Neural cell (in vitro differentiated cells): ENCODE measurements around the gene ZNF580. TPM values are rescaled to one million over a fixed set of nuclear protein-coding genes. Genes with fewer than 3 reads are reported as not detected.

Experiments
- H2AFZ ChIP-seq: fragments of 200-600, 300-800 bp; sonication (generic), shearing (Covaris generic); 2 replicates; pipeline ENCODE4 v1.6.0; 2014; ENCODE audit warnings: low read depth, mild to moderate bottlenecking, antibody characterized with exemption, low read length, moderate library complexity
- H3F3A ChIP-seq: fragments of 200-600 bp; shearing (Covaris generic); 2 replicates; pipeline ENCODE4 v1.6.1; 2016; ENCODE audit warnings: mild to moderate bottlenecking, moderate library complexity, mixed read lengths, antibody characterized with exemption, low read length; ENCODE audit not compliant: insufficient read depth, poor library complexity, severe bottlenecking
- H3K27ac ChIP-seq: fragments of 200-600, 300-800 bp; sonication (generic), shearing (Covaris generic); 2 replicates; pipeline ENCODE4 v1.5.1; 2014; ENCODE audit warnings: mild to moderate bottlenecking, low read length, moderate library complexity
- H3K27me3 ChIP-seq: fragments of 300-800, 200-600 bp; sonication (generic), shearing (Covaris generic); 2 replicates; pipeline ENCODE4 v1.6.0; 2014; ENCODE audit warnings: mild to moderate bottlenecking, low read depth, low read length, moderate library complexity; ENCODE audit not compliant: insufficient read depth
- H3K36me3 ChIP-seq: fragments of 300-800, 200-600 bp; sonication (generic), shearing (Covaris generic); 2 replicates; pipeline ENCODE4 v1.5.1; 2014; ENCODE audit warnings: mild to moderate bottlenecking, antibody characterized with exemption, low read length, moderate library complexity; ENCODE audit not compliant: insufficient read depth
- H3K4me2 ChIP-seq: fragments of 300-800, 200-600 bp; sonication (generic), shearing (Covaris generic); 2 replicates; pipeline ENCODE4 v1.6.0; 2014; ENCODE audit warnings: mild to moderate bottlenecking, low read length
- H3K4me3 ChIP-seq: fragments of 300-800, 200-600 bp; sonication (generic), shearing (Covaris generic); 2 replicates; pipeline ENCODE4 v1.5.1; 2014; ENCODE audit warnings: mild to moderate bottlenecking, low read length, moderate library complexity
- H3K79me2 ChIP-seq: fragments of 200-600 bp; shearing (Covaris generic); replicated peaks from 2 replicates; pipeline ENCODE4 v1.6.0; 2014; ENCODE audit warnings: mild to moderate bottlenecking, low read length, moderate library complexity; ENCODE audit not compliant: insufficient read depth
- H3K9ac ChIP-seq: fragments of 300-800, 200-600 bp; sonication (generic), shearing (Covaris generic); 2 replicates; pipeline ENCODE4 v1.6.1; 2016; ENCODE audit warnings: mild to moderate bottlenecking, low read length, mixed read lengths
- H3K9me2 ChIP-seq: fragments of 200-600 bp; shearing (Covaris generic); 2 replicates; pipeline ENCODE4 v1.6.1; 2016; ENCODE audit warnings: mild to moderate bottlenecking, low read length, mixed read lengths; ENCODE audit not compliant: insufficient read depth
- H3K9me3 ChIP-seq: fragments of 200-600, 300-800 bp; sonication (generic), shearing (Covaris generic); 2 replicates; pipeline ENCODE4 v1.6.1; 2016; ENCODE audit warnings: mild to moderate bottlenecking, mixed run types, low read length, moderate library complexity, mixed read lengths
- H4K20me1 ChIP-seq: fragments of 200-600 bp; shearing (Covaris generic); 2 replicates; pipeline ENCODE4 v1.6.1; 2016; ENCODE audit warnings: mild to moderate bottlenecking, mixed run types; ENCODE audit not compliant: insufficient read depth
- CTCF ChIP-seq: fragments of 450-650 bp; IDR thresholded peaks from 2 replicates; pipeline ENCODE4 v1.5.1; 2014; ENCODE audit warnings: antibody characterized with exemption, mild to moderate bottlenecking, moderate library complexity; ENCODE audit not compliant: poor library complexity, severe bottlenecking
- EP300 ChIP-seq: fragments of 450-650 bp; conservative IDR thresholded peaks from 2 replicates; pipeline ENCODE4 v1.6.1; 2014; ENCODE audit warnings: antibody characterized with exemption, mild to moderate bottlenecking, moderate library complexity; ENCODE audit not compliant: poor library complexity, severe bottlenecking
- EZH2 ChIP-seq: fragments of 200-600, 300-800 bp; shearing (Covaris generic), sonication (generic); IDR thresholded peaks from 2 replicates; pipeline ENCODE4 v1.6.1; 2014; ENCODE audit warnings: antibody characterized with exemption, low read length, borderline replicate concordance, mild to moderate bottlenecking; ENCODE audit not compliant: insufficient read depth, poor library complexity, severe bottlenecking
- MXI1 ChIP-seq: fragments of 450-650 bp; conservative IDR thresholded peaks from 2 replicates; pipeline ENCODE4 v1.6.1; 2014; ENCODE audit warnings: antibody characterized with exemption, mild to moderate bottlenecking; ENCODE audit not compliant: poor library complexity, severe bottlenecking
- POLR2AphosphoS5 ChIP-seq: IDR thresholded peaks from 2 replicates; pipeline ENCODE4 v1.6.1; 2012
- RAD21 ChIP-seq: fragments of 450-650 bp; conservative IDR thresholded peaks from 2 replicates; pipeline ENCODE4 v1.6.1; 2014; ENCODE audit warnings: antibody characterized with exemption, mild to moderate bottlenecking, moderate library complexity
- REST ChIP-seq: IDR thresholded peaks from 2 replicates; pipeline ENCODE4 v1.6.1; 2012; ENCODE audit warnings: borderline replicate concordance
- SMC3 ChIP-seq: fragments of 450-650 bp; conservative IDR thresholded peaks from 2 replicates; pipeline ENCODE4 v1.6.1; 2014; ENCODE audit warnings: antibody characterized with exemption, mild to moderate bottlenecking, moderate library complexity; ENCODE audit not compliant: poor library complexity
- TAF1 ChIP-seq: IDR thresholded peaks from 2 replicates; pipeline ENCODE4 v1.6.1; 2012; ENCODE audit warnings: low read depth
- polyA plus RNA-seq: library from polyadenylated mRNA; depleted of rRNA; stranded (reverse); fragments of >200 nt; gene quantifications from 2 replicates; pipeline ENCODE4 v1.2.3, GENCODE V29; 2014

Gene ZNF580
- polyA plus RNA-seq, 1 donor from 2014 or later = 11.7 TPM

- Histone ChIP-seq H3K9me2 (no peaks in the 10 kb centered on the region), H3K9ac (no peak overlapping the region), H3F3A (no peaks in the 10 kb centered on the region), H3K4me2 (no peak overlapping the region), H3K4me3 (no peak overlapping the region), H3K9me3 (no peaks in the 10 kb centered on the region), H2AFZ (no peak overlapping the region), H3K36me3 (no peaks in the 10 kb centered on the region), H3K27me3 (no peaks in the 10 kb centered on the region), H3K79me2 (peaks cover 8% of the 10 kb centered on the region), H4K20me1 (no peaks in the 10 kb centered on the region), H3K27ac (no peak overlapping the region)
- TF ChIP-seq CTCF = no peak
- no peak for TF ChIP-seq EZH2
- TF ChIP-seq EP300 = no peak
- TF ChIP-seq MXI1 = no peak
Measured at GRCh38 chr19:55623130-55623529, 17.7 kb upstream of the ZNF580 start.

GRCh38 chr19:55623561-55623960 is 17.2 kb upstream of the ZNF580 start:
- H2AFZ ChIP-seq = no peak overlapping the region
- H3K9me2 ChIP-seq = no peaks in the 10 kb centered on the region
- no peaks in the 10 kb centered on the region for H3K9me3 ChIP-seq
- H3F3A ChIP-seq = no peaks in the 10 kb centered on the region
- H3K79me2 ChIP-seq = peaks cover 8% of the 10 kb centered on the region
- no peaks in the 10 kb centered on the region for H3K27me3 ChIP-seq
- peak overlapping the region; percentile 87 for H3K9ac ChIP-seq
- H3K4me3 ChIP-seq = peak overlapping the region; percentile 73
- H3K27ac ChIP-seq = peak overlapping the region; percentile 17
- no peaks in the 10 kb centered on the region for H3K36me3 ChIP-seq
- TF ChIP-seq EZH2 (no peak), CTCF (no peak)
- no peaks in the 10 kb centered on the region for H4K20me1 ChIP-seq
- no peak overlapping the region for H3K4me2 ChIP-seq

GRCh38 chr19:55624109-55625003 is 16.4 kb upstream of the ZNF580 start, which contains the start of gene ZNF784:
Gene ZNF784, minus strand, starts transcription at chr19:55624566. Its CDS starts 5 bp downstream, at chr19:55624561.
- no peaks in the 10 kb centered on the region for H3K9me3 ChIP-seq
- H3K27ac ChIP-seq = peak within 1 kb of the TSS; percentile 91
- TF ChIP-seq EP300 = no peak
- TF ChIP-seq CTCF = no peak
- peak; percentile 16 for TF ChIP-seq SMC3
- TF ChIP-seq POLR2AphosphoS5 = peak; percentile 91
- TF ChIP-seq MXI1 = peak; percentile 65
- peak; percentile 99 for TF ChIP-seq TAF1
- peak; percentile 17 for TF ChIP-seq RAD21
- no peak for TF ChIP-seq EZH2
- peak; percentile 90 for TF ChIP-seq REST
- H2AFZ ChIP-seq = peak within 1 kb of the TSS; percentile 62
- H3F3A ChIP-seq = no peaks in the 10 kb centered on the region
- H3K79me2 ChIP-seq = peaks cover 8% of the 10 kb centered on the region
- no peaks in the 10 kb centered on the region for H3K36me3 ChIP-seq
- peak within 1 kb of the TSS; percentile 38 for H3K4me2 ChIP-seq
- peak within 1 kb of the TSS; percentile 87 for H3K9ac ChIP-seq
- peak within 1 kb of the TSS; percentile 73 for H3K4me3 ChIP-seq
- H3K9me2 ChIP-seq = no peaks in the 10 kb centered on the region
- H4K20me1 ChIP-seq = no peaks in the 10 kb centered on the region
- H3K27me3 ChIP-seq = no peaks in the 10 kb centered on the region
